Measurements from ENCODE around the gene RAB3IL1. TPM values are rescaled to one million over a fixed set of nuclear protein-coding genes. Genes with fewer than 3 reads are reported as not detected.

Gene RAB3IL1
- total RNA-seq, 1 donor from 2014 or later = 1.3 TPM

GRCh38 chr11:61907871-61908729 lies 9.3 kb downstream of the RAB3IL1 start:
- Mint-ChIP-seq H3K4me1 (ENCODE audit: low read depth, unreplicated experiment) (no peaks in the 10 kb centered on the region), H3K36me3 (ENCODE audit: unreplicated experiment) (no peaks in the 10 kb centered on the region), H3K27ac (ENCODE audit: unreplicated experiment) (no peak overlapping the region), H3K4me3 (ENCODE audit: unreplicated experiment) (no peak overlapping the region), H3K27me3 (ENCODE audit: unreplicated experiment) (peaks cover 5% of the 10 kb centered on the region), H3K9me3 (ENCODE audit: unreplicated experiment) (peaks cover 1% of the 10 kb centered on the region)
- DNase-seq = peak; percentile 12
- no peak for TF ChIP-seq CTCF (IDR thresholded peaks at IDR 0.05; ENCODE audit: partially characterized antibody, unreplicated experiment)

GRCh38 chr11:61907282-61907681 lies 10.1 kb downstream of the RAB3IL1 start:
- Mint-ChIP-seq H3K4me1 (ENCODE audit: low read depth, unreplicated experiment) (no peaks in the 10 kb centered on the region), H3K27me3 (ENCODE audit: unreplicated experiment) (peaks cover 2% of the 10 kb centered on the region), H3K27ac (ENCODE audit: unreplicated experiment) (no peak overlapping the region), H3K4me3 (ENCODE audit: unreplicated experiment) (no peak overlapping the region), H3K36me3 (ENCODE audit: unreplicated experiment) (no peaks in the 10 kb centered on the region), H3K9me3 (ENCODE audit: unreplicated experiment) (peaks cover 2% of the 10 kb centered on the region)
- TF ChIP-seq CTCF (IDR thresholded peaks at IDR 0.05; ENCODE audit: partially characterized antibody, unreplicated experiment) = no peak
- DNase-seq = no peak

GRCh38 chr11:61906522-61906909 lies 10.8 kb downstream of the RAB3IL1 start:
- no peak overlapping the region for H3K27ac Mint-ChIP-seq (ENCODE audit: unreplicated experiment)
- no peaks in the 10 kb centered on the region for H3K36me3 Mint-ChIP-seq (ENCODE audit: unreplicated experiment)
- TF ChIP-seq CTCF (IDR thresholded peaks at IDR 0.05; ENCODE audit: partially characterized antibody, unreplicated experiment) = no peak
- H3K9me3 Mint-ChIP-seq (ENCODE audit: unreplicated experiment) = peaks cover 2% of the 10 kb centered on the region
- DNase-seq = no peak
- no peaks in the 10 kb centered on the region for H3K4me1 Mint-ChIP-seq (ENCODE audit: low read depth, unreplicated experiment)
- H3K4me3 Mint-ChIP-seq (ENCODE audit: unreplicated experiment) = no peak overlapping the region
- peaks cover 2% of the 10 kb centered on the region for H3K27me3 Mint-ChIP-seq (ENCODE audit: unreplicated experiment)

DNA sequence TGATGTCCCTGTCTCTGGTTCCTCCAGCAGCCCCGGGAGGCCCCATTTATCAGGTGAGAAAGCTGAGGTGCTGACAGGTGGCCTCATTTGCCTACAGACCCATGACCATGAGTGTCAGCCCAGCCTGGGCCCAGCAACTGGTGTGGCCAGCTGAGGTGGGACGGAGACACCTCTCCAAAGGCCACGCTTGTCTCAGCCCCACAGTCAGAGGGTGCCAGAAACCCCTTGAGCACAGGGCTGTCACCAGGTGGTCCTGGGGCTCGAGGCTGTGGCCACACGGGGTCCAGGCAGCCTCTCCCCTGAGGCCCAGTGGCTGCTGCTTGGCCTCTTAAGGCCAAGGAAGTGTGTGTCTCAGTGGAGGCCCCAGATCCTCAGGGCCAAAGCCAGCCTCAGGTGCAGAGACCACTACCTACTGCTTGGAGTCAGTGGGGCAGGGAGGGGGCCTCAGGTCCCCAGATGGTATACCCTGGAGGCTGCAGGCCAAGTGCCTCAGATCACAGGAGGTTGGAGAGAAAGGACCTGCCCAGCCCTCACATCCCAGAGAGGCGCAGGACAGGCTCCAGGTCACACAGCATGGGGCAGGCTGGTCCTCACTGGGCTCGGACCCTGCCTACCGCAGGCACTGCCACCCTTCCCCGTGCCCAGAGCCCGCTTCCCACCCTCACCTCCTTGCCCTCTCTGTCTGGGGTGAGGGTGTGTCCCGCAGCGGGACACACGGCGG lies 11.4 kb downstream of the RAB3IL1 start:
- Mint-ChIP-seq H3K4me1 (ENCODE audit: low read depth, unreplicated experiment) (no peaks in the 10 kb centered on the region), H3K27me3 (ENCODE audit: unreplicated experiment) (peaks cover 2% of the 10 kb centered on the region), H3K36me3 (ENCODE audit: unreplicated experiment) (no peaks in the 10 kb centered on the region), H3K9me3 (ENCODE audit: unreplicated experiment) (peaks cover 2% of the 10 kb centered on the region), H3K27ac (ENCODE audit: unreplicated experiment) (no peak overlapping the region), H3K4me3 (ENCODE audit: unreplicated experiment) (no peak overlapping the region)
- no peak for TF ChIP-seq CTCF (IDR thresholded peaks at IDR 0.05; ENCODE audit: partially characterized antibody, unreplicated experiment)
- no peak for DNase-seq

All from glutamatergic neuron (in vitro differentiated cells).